ENCODE data around the gene MAZ. TPM values are rescaled to one million over a fixed set of nuclear protein-coding genes. Genes with fewer than 3 reads are reported as not detected.

The MAZ gene
- total RNA-seq, 2 donors from 2014 or later: 33.0 to 86.6 TPM

DNA sequence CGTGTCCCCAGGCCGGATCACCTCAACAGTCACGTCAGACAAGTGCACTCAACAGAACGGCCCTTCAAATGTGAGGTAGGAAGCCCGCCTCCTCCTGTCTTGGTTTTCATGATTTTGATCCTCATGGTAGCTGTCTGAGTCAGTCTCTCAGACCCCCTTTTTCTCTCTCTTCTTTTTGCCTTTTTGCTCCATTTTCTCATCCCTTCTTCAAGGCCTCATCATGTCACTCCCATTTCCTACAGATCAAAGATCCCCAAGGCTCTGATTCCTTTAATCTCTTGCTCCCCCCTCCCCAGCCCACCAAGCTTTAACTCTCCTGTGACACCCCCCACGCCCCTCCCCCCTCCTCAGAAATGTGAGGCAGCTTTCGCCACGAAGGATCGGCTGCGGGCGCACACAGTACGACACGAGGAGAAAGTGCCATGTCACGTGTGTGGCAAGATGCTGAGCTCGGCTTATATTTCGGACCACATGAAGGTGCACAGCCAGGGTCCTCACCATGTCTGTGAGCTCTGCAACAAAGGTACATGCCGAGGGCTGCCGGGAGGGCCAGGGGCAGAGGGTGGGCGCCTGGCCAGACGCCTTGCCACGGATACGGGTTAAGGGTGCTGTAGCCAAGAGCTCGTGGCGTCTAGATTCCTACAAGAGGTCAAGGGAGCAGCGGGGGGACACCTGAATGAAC is 2.0 kb downstream of the MAZ start:
- Histone ChIP-seq H3K9me3 (no peaks in the 10 kb centered on the region), H3K4me3 (peak overlapping the region; percentile 57 to 69), H3K4me1 (peaks cover 0 to 76% of the 10 kb centered on the region in 2 donors), H3K27ac (peak overlapping the region; percentile 94 to 96), H3K36me3 (peaks cover 14% of the 10 kb centered on the region), H3K27me3 (no peaks in the 10 kb centered on the region)
- DNase-seq (ENCODE audit: low spot score): no peak
- TF ChIP-seq, protein P1, sequence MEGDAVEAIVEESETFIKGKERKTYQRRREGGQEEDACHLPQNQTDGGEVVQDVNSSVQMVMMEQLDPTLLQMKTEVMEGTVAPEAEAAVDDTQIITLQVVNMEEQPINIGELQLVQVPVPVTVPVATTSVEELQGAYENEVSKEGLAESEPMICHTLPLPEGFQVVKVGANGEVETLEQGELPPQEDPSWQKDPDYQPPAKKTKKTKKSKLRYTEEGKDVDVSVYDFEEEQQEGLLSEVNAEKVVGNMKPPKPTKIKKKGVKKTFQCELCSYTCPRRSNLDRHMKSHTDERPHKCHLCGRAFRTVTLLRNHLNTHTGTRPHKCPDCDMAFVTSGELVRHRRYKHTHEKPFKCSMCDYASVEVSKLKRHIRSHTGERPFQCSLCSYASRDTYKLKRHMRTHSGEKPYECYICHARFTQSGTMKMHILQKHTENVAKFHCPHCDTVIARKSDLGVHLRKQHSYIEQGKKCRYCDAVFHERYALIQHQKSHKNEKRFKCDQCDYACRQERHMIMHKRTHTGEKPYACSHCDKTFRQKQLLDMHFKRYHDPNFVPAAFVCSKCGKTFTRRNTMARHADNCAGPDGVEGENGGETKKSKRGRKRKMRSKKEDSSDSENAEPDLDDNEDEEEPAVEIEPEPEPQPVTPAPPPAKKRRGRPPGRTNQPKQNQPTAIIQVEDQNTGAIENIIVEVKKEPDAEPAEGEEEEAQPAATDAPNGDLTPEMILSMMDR (IDR thresholded peaks at IDR 0.05): no peak

DNA sequence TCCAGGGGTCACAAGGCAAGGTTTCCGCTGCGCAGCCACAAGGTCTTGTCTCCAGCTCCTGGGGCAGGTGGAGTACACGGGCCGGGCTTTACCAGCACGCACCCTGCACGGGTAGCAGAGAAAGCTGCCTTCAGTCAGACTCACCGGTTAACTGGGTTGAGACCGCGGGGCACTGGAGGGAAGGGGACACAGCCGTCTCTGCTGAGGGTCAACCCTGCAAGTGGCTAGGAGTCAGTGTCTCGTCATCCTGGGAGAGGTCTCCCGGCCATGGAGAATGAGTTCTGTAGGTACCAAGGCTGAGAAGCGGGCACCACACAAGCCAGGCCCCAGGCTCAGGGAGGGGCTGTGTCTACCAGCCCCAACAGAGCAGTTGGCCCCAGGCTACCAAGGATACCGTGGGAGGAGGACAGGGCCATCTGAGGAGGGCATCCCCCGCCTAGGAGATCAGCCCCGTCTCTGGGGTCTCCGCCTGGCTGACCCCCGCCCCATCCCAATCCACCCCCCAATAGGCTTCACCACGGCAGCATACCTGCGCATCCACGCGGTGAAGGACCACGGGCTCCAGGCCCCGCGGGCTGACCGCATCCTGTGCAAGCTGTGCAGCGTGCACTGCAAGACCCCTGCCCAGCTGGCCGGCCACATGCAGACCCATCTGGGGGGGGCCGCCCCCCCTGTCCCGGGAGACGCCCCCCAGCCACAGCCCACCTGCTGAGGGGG is 2.9 kb downstream of the MAZ start:
- Histone ChIP-seq H3K27ac (peak overlapping the region; percentile 94 to 96), H3K27me3 (no peaks in the 10 kb centered on the region)

DNA sequence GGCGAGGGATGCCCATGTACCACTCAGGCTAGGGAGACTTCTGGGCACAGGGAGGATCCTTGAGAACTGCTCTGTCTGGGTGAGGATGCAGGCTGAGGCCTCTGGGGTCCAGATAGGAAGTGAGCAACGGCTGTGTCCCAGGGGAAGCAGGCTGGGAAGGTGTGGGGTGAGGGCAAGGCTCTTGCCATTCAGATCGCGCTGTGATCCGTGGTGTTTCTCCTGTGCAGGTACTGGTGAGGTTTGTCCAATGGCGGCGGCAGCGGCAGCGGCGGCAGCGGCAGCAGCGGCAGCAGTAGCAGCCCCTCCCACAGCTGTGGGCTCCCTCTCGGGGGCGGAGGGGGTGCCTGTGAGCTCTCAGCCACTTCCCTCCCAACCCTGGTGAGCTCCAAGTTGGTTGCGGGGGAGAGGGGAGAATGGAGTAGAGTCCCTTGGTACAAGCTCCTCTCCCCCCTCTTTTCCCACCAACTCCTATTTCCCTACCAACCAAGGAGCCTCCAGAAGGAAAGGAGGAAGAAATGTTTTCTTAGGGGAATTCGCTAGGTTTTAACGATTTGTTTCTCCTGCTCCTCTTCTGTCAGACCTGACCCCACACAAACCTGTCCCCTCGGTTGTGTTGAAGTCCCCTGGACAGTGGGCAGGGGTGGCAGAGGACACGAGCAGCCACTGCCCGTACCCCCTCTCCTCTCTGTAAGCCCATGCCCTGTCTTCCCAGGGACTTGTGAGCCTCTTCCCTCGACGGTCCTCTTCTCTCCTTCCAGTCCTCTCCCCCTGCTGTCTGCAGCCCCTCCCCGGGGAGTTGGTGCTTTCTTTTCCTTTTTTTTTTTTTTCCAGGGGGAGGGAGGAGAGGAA is 3.7 kb downstream of the MAZ start:
- Histone ChIP-seq H3K4me3 (no peak overlapping the region), H3K9me3 (no peaks in the 10 kb centered on the region), H3K4me1 (peaks cover 0 to 75% of the 10 kb centered on the region in 2 donors), H3K27me3 (no peaks in the 10 kb centered on the region), H3K36me3 (peaks cover 14% of the 10 kb centered on the region), H3K27ac (peak overlapping the region; percentile 94 to 96)
- no peak for DNase-seq (ENCODE audit: low spot score)
- TF ChIP-seq, protein P1 (IDR thresholded peaks at IDR 0.05): no peak

More for the DNA sequence above, 2.9 kb downstream of the MAZ start:
- no peak for DNase-seq (ENCODE audit: low spot score)
- H3K36me3 ChIP-seq: peaks cover 14% of the 10 kb centered on the region
- peaks cover 0 to 75% of the 10 kb centered on the region in 2 donors for H3K4me1 ChIP-seq
- TF ChIP-seq, protein P1 (IDR thresholded peaks at IDR 0.05): no peak
- H3K4me3 ChIP-seq: peak overlapping the region in 1 of 2 donors; percentile 57
- no peaks in the 10 kb centered on the region for H3K9me3 ChIP-seq

DNA sequence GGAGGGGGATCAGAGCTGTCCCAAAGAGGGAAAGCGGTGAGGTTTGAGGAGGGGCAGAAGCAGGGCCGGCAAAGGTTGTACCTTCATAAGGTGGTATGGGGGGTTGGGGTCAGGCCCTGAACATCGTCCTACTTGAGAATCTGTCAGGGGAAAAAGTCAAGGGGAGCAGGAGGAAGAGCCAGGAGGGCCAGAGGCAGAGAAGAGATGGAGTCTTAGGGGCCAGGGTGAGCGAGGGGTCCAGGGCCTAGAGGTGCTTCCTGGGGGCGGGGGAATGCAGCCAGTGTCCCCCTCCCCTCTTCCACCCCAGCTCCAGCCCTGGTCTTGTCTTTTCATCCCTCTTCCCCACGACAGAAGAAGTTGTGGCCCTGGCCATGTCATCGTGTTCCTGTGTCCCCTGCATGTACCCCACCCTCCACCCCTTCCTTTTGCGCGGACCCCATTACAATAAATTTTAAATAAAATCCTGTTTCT is 4.4 kb downstream of the MAZ start:
- Histone ChIP-seq H3K9me3 (no peaks in the 10 kb centered on the region), H3K36me3 (peaks cover 14% of the 10 kb centered on the region), H3K27ac (peak overlapping the region; percentile 94 to 96), H3K4me1 (peaks cover 0 to 78% of the 10 kb centered on the region in 2 donors), H3K27me3 (no peaks in the 10 kb centered on the region), H3K4me3 (peak overlapping the region; percentile 55 to 64)
- DNase-seq (ENCODE audit: low spot score): no peak
- TF ChIP-seq, protein P1 (IDR thresholded peaks at IDR 0.05): no peak

DNA sequence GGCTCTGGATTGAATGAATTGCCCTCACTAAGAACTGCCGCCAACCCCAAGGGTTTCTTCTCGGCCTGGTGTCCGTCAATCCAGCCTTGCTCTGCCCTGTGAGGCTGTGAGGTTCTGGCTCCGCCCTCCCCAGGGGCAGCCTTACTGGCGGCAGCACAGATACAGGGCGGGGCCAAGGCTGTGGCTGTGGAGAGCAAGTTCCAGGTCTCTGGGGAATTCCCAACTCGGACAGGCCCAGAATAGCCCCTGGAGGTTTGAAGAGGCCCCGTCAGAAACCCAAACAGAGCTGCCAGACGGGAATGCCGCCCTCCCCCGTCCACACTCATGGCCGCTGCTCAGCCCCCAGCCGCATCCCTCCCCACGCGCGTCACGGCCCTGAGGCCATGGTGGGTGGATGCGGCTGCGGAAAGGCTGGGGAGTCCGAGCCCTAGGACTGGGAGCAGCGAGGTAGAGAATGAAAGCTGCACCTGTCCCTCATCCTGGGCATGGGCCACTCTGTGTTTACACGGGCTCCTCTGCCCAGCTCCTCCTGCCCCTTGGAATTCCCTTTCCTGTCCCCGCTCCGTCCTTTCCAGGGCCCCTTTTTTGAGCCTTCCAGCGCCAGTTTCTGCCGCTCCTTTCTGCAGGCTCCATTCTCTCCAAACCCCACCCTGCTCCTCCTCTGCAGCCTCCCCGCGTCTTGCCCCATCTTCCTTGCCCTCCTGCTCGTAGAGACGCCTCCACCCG is 5.0 kb downstream of the MAZ start:
- peak overlapping the region; percentile 55 to 64 for H3K4me3 ChIP-seq
- peak overlapping the region; percentile 94 to 96 for H3K27ac ChIP-seq
- H3K4me1 ChIP-seq: peaks cover 0 to 78% of the 10 kb centered on the region in 2 donors
- peaks cover 14% of the 10 kb centered on the region for H3K36me3 ChIP-seq
- H3K9me3 ChIP-seq: no peaks in the 10 kb centered on the region
- DNase-seq (ENCODE audit: low spot score): peak; percentile 97
- no peaks in the 10 kb centered on the region for H3K27me3 ChIP-seq
- TF ChIP-seq, protein P1 (IDR thresholded peaks at IDR 0.05): peak in 1 of 2 donors; percentile 16
